Measurements from ENCODE around the gene NOL9. TPM values are rescaled to one million over a fixed set of nuclear protein-coding genes. Genes with fewer than 3 reads are reported as not detected.

Gene NOL9
- total RNA-seq, 2 experiments from 2014 or later = 39.7 to 40.4 TPM

GRCh38 chr1:6519935-6520671 is 34.2 kb downstream of the NOL9 start:
- CTCF ChIA-PET = interaction anchor here (1.6 to 4.5 kb wide), 2 partner anchors 30 to 35 kb away, joined by 6 to 20 read pairs; partner anchors contain the start of genes PLEKHG5 and TAS1R1
- ATAC-seq (no peak), DNase-seq (no peak)
- H3K27ac Mint-ChIP-seq = no peak overlapping the region
- intact Hi-C loops (cut with micrococcal nuclease) = no loop called here
- no peak overlapping the region for H3K4me3 Mint-ChIP-seq
- H3K27me3 Mint-ChIP-seq = no peaks in the 10 kb centered on the region
- H3K36me3 Mint-ChIP-seq (ENCODE audit: low read depth) = peaks cover 2% of the 10 kb centered on the region
- H3K4me1 Mint-ChIP-seq (ENCODE audit: low read depth) = no peaks in the 10 kb centered on the region
- TF ChIP-seq CTCF (IDR thresholded peaks at IDR 0.05) = no peak
- no peaks in the 10 kb centered on the region for H3K9me3 Mint-ChIP-seq
- POLR2A ChIA-PET = interaction anchor here (1.5 kb wide), 1 partner anchor 22 kb away, joined by 3 read pairs; no protein-coding TSS in a partner anchor

GRCh38 chr1:6519491-6519934 is 34.8 kb downstream of the NOL9 start:
- Mint-ChIP-seq H3K27me3 (no peaks in the 10 kb centered on the region), H3K4me1 (ENCODE audit: low read depth) (no peaks in the 10 kb centered on the region), H3K27ac (no peak overlapping the region), H3K4me3 (no peak overlapping the region), H3K36me3 (ENCODE audit: low read depth) (peaks cover 2% of the 10 kb centered on the region), H3K9me3 (no peaks in the 10 kb centered on the region)
- ATAC-seq = no peak
- CTCF ChIA-PET = interaction anchor here (4.5 kb wide), 1 partner anchor 30 kb away, joined by 20 read pairs; the partner anchor contains the start of gene PLEKHG5
- intact Hi-C loops (cut with micrococcal nuclease) = no loop called here
- no peak for TF ChIP-seq CTCF (IDR thresholded peaks at IDR 0.05)
- DNase-seq = no peak
- POLR2A ChIA-PET = no interaction called here

GRCh38 chr1:6517435-6517851 is 36.9 kb downstream of the NOL9 start:
- no peak overlapping the region for H3K4me3 Mint-ChIP-seq
- no peaks in the 10 kb centered on the region for H3K36me3 Mint-ChIP-seq (ENCODE audit: low read depth)
- POLR2A ChIA-PET = interaction anchor here (0.6 to 1.2 kb wide), 2 partner anchors 9 to 12 kb away, joined by 3 to 4 read pairs; no protein-coding TSS in a partner anchor
- no peak for DNase-seq
- no peaks in the 10 kb centered on the region for H3K9me3 Mint-ChIP-seq
- intact Hi-C loops (cut with micrococcal nuclease) = no loop called here
- H3K27ac Mint-ChIP-seq = no peak overlapping the region
- no peak for ATAC-seq
- CTCF ChIA-PET = no interaction called here
- H3K4me1 Mint-ChIP-seq (ENCODE audit: low read depth) = no peaks in the 10 kb centered on the region
- H3K27me3 Mint-ChIP-seq = no peaks in the 10 kb centered on the region
- TF ChIP-seq CTCF (IDR thresholded peaks at IDR 0.05) = no peak

GRCh38 chr1:6515771-6516170 is 38.5 kb downstream of the NOL9 start:
- POLR2A ChIA-PET = no interaction called here
- Mint-ChIP-seq H3K9me3 (no peaks in the 10 kb centered on the region), H3K27me3 (no peaks in the 10 kb centered on the region), H3K4me1 (ENCODE audit: low read depth) (no peaks in the 10 kb centered on the region), H3K36me3 (ENCODE audit: low read depth) (no peaks in the 10 kb centered on the region), H3K4me3 (no peak overlapping the region), H3K27ac (no peak overlapping the region)
- ATAC-seq (no peak), DNase-seq (no peak)
- TF ChIP-seq CTCF (IDR thresholded peaks at IDR 0.05) = no peak
- intact Hi-C loops (cut with micrococcal nuclease) = no loop called here
- CTCF ChIA-PET = no interaction called here

- intact Hi-C loops (cut with micrococcal nuclease) = no loop called here
- no peaks in the 10 kb centered on the region for H3K9me3 Mint-ChIP-seq
- CTCF ChIA-PET = interaction anchor here (1.1 kb wide), 1 partner anchor 24 kb away, joined by 3 read pairs; no protein-coding TSS in a partner anchor
- H3K27me3 Mint-ChIP-seq = no peaks in the 10 kb centered on the region
- no peaks in the 10 kb centered on the region for H3K4me1 Mint-ChIP-seq (ENCODE audit: low read depth)
- POLR2A ChIA-PET = interaction anchor here (1.4 to 1.7 kb wide), 2 partner anchors 9 to 10 kb away, joined by 3 to 6 read pairs; no protein-coding TSS in a partner anchor
- no peak overlapping the region for H3K4me3 Mint-ChIP-seq
- TF ChIP-seq CTCF (IDR thresholded peaks at IDR 0.05) = no peak
- H3K36me3 Mint-ChIP-seq (ENCODE audit: low read depth) = no peaks in the 10 kb centered on the region
- no peak for ATAC-seq
- DNase-seq = no peak
- no peak overlapping the region for H3K27ac Mint-ChIP-seq
Observed at GRCh38 chr1:6513320-6513801, 41.0 kb downstream of the NOL9 start.
